Epithelial cell of esophagus (primary cell): Measurements from ENCODE around the gene HMGB4.

Experiments
- DNase-seq: peaks from one replicate; pipeline ENCODE4 v3.0.0; 2010; ENCODE audit warnings: low read depth
- H3K4me3 ChIP-seq: 2 replicates; pipeline ENCODE4 v1.5.1; 2011; ENCODE audit warnings: mild to moderate bottlenecking, low read length, control low read depth
- CTCF ChIP-seq: IDR thresholded peaks from 2 replicates; pipeline ENCODE4 v1.5.1; 2011; ENCODE audit warnings: low read depth, mild to moderate bottlenecking, low read length, control low read depth, inconsistent platforms; ENCODE audit not compliant: insufficient read depth; ENCODE audit errors: missing control alignments

HMGB4 gene

GRCh38 chr1:33821291-33821690, 42.6 kb upstream of the HMGB4 start:
- no peak overlapping the region for H3K4me3 ChIP-seq
- no peak for DNase-seq
- no peak for TF ChIP-seq CTCF

DNA sequence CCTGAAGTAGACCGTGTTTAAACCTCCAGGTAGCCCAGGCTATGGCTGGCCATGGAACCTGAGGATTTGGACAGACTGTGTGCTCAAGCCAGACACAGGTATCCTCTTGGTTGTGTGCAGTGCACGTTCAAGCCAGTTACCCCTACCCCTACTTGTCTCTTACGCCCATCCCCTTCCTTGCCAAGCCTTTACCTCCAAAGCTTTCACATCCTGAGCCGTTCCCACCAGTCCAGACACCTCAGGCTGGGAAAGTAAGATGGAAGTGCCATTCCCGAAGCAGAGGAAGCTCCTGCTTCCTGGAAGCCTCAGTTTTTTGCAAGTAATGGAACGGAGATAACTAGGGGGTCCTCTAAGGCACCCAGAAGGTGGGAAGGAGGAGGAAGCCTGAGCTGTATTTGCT, 41.5 kb upstream of the HMGB4 start:
- no peak overlapping the region for H3K4me3 ChIP-seq
- TF ChIP-seq CTCF: no peak
- DNase-seq: no peak

GRCh38 chr1:33823401-33823800, 40.5 kb upstream of the HMGB4 start:
- TF ChIP-seq CTCF: no peak
- no peak overlapping the region for H3K4me3 ChIP-seq
- no peak for DNase-seq

- no peak for DNase-seq
- H3K4me3 ChIP-seq: no peak overlapping the region
- TF ChIP-seq CTCF: no peak
These were observed 40.0 kb upstream of the HMGB4 start for GRCh38 chr1:33823830-33824229.

DNA sequence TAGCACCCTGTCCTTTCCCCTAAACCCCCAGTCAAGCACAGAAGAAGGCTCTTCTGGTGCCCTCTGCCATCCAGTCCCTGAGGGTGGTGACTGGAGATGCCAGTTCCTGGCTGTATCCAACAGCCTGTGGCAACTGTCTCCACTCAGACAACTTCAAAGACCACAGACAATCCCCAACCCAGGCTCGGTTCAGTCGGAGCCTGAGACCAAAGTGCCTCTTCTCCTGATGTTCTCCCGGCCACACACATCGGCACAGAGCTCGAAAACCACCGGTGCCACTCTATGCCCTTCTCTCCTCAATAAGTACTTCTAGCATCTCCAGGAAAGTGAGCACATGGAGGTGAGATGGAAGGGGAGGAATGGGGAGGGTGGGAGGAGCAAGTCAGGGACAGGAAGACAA, 39.6 kb upstream of the HMGB4 start:
- TF ChIP-seq CTCF: no peak
- DNase-seq: no peak
- no peak overlapping the region for H3K4me3 ChIP-seq

GRCh38 chr1:33824971-33825370, 38.9 kb upstream of the HMGB4 start:
- DNase-seq: no peak
- no peak overlapping the region for H3K4me3 ChIP-seq
- TF ChIP-seq CTCF: no peak

DNA sequence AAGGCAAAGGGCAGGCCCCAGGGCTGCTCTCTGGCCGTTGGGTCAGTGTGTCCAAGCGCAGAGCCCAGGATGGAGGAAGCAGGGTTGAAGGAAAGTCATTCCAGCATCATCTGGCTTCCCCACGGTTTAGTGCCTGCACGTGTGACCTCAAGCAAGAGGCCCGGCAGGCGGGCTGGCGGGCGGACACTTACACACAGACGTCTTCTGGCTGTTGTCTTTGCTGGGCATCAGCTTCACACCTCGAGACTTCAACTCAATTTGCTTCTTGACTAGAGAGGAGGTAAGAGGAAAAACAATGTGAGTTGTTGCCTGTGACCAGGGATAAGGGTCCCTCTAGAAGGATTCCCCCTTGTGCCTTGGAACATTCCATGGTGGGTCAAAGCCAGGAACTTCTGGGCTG, 38.4 kb upstream of the HMGB4 start:
- no peak overlapping the region for H3K4me3 ChIP-seq
- DNase-seq: no peak
- TF ChIP-seq CTCF: no peak
